Islet of Langerhans (tissue), 1 donor: ENCODE data around the gene CEND1.

Experiments
- FAIRE-seq: peaks from one replicate; lab custom pipeline; 2011; peaks lifted over from hg19 to GRCh38; lab: Jason Lieb, UNC

The CEND1 gene

GRCh38 chr11:789943-790342, at the start of gene CEND1:
Gene CEND1, minus strand, starts transcription at chr11:790090. Its CDS starts 1,514 bp downstream, at chr11:788576.
- FAIRE-seq, result no peak

DNA sequence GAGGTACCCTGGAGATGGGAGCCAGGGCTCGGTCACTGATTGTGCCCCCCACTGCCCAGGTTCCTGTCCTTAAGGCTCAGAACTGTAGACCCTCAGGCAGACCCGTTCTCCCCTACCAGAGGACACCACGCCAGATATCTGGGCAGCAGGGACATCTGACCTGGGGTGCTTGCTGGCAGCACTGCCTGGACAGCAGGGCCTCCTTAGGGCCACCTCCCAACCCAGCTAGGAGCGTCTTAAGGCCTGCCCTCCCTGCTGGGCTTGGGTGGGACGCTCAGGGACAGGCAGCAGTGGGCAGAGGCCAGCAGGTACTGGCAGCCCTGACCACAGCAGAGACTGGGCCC, 49.4 kb upstream of the CEND1 start:
- FAIRE-seq, result no peak

DNA sequence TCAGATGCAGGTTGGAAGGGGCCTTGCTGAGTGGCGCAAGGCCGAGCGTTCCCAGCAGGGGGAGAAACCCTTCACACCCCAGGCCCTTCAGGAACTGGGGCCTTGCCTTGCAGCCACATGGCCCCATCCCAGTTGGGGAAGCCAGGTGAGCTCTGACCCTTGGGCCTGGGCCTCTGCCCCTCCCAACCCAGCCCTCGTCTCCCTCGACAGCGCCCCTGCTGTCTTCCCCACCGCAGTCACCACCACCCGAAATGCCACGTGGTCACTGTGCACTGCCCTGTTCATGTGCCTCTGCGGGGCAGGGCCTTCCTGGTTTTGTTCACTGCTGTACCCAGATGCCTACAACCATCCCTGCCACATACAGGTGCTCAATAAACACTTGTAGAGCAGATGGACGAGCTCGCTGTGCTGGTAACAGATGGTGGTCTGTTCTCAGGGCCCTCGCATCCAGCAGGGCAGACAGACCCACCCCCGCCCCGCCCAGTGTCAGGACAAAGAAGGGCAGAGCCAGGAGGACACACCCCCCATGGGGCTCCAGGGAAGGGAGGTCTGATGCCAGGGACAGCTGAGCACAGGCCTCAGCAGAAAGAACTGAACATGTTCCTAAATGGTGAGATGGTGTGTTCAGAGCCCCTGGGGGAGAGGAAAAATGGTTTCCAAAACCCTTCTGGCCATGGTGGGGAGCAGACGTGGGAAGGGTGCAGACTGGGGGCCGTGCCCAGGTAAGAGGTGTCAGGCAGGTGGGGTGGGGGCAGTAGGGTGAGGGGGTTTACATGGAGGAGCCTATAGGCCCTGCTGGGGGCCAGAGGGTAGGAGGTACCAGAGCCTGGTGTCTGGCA, 48.8 kb upstream of the CEND1 start:
- FAIRE-seq, result no peak

GRCh38 chr11:837990-838307, 48.1 kb upstream of the CEND1 start:
- no peak for FAIRE-seq

DNA sequence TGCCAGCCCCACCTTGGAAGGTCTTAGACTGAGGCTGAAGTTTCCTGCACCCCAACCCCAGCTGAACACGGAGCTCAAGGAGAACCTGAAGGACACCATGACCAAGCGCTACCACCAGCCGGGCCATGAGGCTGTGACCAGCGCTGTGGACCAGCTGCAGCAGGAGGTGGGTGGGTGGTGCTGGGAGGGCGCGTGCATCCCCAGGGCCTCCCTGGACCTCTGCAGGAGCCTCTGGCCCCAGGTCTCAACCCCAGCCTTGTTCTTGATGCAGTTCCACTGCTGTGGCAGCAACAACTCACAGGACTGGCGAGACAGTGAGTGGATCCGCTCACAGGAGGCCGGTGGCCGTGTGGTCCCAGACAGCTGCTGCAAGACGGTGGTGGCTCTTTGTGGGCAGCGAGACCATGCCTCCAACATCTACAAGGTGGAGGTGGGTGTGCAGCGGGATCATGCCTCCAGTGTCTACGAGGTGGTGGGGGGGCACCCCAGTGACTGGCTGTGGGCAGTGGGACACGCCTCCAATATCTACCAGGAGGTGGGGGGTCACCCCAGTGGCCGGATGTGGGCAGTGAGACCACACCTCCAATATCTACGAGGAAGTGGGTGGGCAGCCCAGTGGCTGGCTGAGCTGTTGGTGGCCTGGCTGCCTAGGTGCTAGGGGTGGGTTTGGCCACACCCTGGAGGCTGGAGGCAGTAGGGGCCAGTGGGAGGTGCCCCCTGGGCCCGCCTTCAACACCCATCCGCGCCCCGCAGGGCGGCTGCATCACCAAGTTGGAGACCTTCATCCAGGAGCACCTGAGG, 47.5 kb upstream of the CEND1 start:
- FAIRE-seq, result no peak

- no peak for FAIRE-seq
Measured at GRCh38 chr11:836700-837099, 46.8 kb upstream of the CEND1 start.

- FAIRE-seq, result no peak
Measured at GRCh38 chr11:836274-836673, 46.4 kb upstream of the CEND1 start.

- FAIRE-seq, result no peak
Measured at GRCh38 chr11:834371-835316, 44.8 kb upstream of the CEND1 start.

GRCh38 chr11:833849-834311, 44.0 kb upstream of the CEND1 start:
- FAIRE-seq, result no peak

DNA sequence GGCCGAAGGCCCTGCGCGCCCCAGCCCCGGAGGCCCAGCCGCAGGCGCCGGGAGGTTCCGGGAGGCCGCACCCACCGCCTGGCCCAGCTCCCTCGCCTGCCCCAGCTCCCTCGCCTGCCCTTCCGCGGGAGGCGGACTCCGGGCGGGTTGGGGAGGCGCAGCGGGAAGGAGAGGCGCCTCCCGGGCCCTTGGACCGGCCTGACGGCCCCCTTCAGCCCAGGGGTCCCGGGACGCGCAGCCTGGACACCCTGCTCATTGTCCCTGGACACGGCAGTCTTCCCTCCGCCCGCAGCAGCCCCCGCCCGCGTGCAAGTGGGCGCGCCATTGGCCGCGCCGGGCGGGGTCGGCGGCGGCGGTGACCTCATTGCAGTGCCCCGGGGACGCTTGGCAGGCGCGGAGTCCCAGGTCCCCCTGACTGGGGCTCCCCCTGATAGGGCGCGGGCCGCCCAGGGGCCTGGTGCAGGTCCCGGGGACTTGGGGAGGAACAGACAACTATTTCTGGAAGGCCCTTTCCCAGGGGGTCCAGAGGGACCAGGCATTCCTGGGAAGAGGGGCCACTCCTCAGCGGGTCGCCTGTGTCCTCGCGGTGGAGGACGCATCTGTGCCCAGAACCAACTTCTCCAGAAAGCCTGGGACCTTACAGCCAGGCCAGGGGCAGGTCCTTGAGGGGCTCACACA, 43.4 kb upstream of the CEND1 start:
- no peak for FAIRE-seq

- no peak for FAIRE-seq
Measured at GRCh38 chr11:832529-833113, 42.7 kb upstream of the CEND1 start, which contains the start of gene CD151. Gene CD151, plus strand, starts transcription at chr11:832952. Its CDS starts 3,118 bp downstream, at chr11:836070.

- FAIRE-seq, result no peak
Measured at GRCh38 chr11:831961-832528, 42.2 kb upstream of the CEND1 start.

GRCh38 chr11:831118-831864, 41.4 kb upstream of the CEND1 start:
- FAIRE-seq, result no peak

DNA sequence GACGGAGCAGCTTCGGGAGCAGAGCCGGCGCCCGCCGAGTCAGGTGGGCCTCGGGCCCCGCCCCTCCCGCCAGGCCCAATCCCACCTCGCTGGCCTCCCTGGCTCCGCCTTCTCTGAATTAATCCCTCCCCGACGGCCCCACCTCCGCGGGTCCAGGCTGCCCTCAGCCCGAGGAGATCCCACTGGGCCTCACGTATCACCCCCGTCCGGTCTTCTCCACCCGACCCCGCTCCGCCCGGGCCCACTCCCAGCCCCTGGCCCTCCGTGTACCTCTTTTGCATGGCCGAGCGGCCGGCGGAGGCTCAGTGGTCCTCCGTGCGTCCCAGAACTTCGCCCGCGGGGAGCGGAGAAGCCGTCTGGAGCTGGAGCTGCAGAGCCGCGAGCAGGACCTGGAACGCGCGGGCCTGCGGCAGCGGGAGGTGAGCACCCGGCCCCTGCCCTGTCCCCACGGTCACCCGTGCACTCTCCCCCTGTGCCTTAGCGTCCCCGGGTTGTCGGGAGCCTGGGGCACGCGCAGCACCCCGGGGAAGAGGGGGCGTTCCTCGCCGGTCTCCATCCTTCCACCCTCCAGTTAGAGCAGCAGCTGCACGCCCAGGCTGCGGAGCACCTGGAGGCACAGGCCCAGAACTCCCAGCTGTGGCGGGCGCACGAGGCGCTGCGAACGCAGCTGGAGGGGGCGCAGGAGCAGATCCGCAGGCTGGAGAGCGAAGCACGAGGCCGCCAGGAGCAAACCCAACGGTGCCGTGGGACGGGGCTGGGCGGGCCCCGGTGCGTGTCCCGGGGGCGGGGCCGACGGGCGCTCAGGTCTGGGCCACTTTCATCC, 40.6 kb upstream of the CEND1 start:
- FAIRE-seq, result no peak

DNA sequence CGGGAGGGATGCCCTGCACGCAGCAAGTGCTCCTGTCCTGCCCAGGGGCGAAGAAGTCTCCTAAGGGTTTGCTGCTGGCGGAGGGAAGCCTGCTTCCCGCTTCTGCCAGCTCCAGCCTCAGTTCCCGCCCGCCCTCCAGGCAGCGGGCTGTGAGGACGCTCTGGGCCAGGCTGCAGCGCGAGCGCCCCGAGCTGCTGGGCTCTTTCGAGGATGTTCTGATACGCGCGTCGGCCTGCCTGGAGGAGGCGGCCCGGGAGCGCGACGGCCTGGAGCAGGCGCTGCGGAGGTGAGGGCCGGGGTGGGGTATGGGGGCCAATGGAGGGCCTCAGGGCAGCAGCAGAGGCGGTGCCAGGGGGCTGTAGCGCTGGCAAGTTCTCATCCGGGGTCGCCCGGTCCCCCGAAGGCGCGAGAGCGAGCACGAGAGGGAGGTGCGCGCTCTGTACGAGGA, 40.0 kb upstream of the CEND1 start:
- FAIRE-seq, result no peak

GRCh38 chr11:829176-829846, 39.4 kb upstream of the CEND1 start:
- no peak for FAIRE-seq

DNA sequence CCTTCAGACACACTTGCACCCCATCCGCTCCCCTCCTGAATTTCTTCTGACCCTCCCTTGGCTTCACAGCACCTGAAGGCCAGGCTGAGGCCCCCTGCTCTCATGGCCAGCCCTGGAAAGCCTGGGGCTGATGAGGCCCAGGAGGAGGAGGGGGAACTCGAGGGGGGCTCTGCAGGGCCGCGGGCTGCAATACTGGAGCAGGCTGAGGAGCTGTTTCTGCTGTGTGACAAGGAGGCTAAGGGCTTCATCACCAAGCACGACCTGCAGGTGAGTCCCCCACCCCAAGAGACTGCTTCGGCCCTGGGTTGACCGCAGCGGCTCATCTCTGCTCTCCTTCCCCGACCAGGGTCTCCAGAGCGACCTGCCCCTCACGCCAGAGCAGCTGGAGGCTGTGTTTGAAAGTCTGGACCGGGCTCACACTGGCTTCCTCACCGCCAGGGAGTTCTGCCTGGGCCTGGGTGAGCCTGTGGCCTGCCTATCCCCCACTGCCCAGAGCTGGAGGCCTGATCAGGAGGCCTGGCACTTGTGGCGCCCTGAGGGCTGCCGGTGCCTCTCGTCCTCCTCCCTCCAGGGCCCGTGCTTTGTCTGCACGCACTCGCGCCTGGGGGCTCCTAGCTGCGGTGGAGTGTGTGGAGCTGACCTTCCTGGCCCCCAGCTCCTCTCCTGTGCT, 38.8 kb upstream of the CEND1 start:
- FAIRE-seq, result no peak

GRCh38 chr11:827897-828192, 38.0 kb upstream of the CEND1 start, which contains the start of gene CRACR2B:
Gene CRACR2B, plus strand, starts transcription at chr11:827919. Its CDS starts 689 bp downstream, at chr11:828608.
- FAIRE-seq, result no peak
